ENCODE measurements around the gene LINC00632. TPM values are rescaled to one million over a fixed set of nuclear protein-coding genes. Genes with fewer than 3 reads are reported as not detected.

LINC00632 gene
- polyA plus RNA-seq, 1 donor (not counting 4 experiments of a cell fraction or from before 2014, with no cell fraction given) = 2.2 TPM

- no peaks in the 10 kb centered on the region for H3K4me1 ChIP-seq (ENCODE audit: control insufficient read depth, extremely low read depth, insufficient read depth, low read length)
- no peak for FAIRE-seq
- H3K4me2 ChIP-seq (ENCODE audit: control insufficient read depth, extremely low read depth, insufficient read depth, low read depth, low read length) = no peak overlapping the region
- no peak overlapping the region for H3K4me3 ChIP-seq (ENCODE audit: control insufficient read depth in 2 of 3, extremely low read depth in 1 of 3, insufficient read depth in 2 of 3, low read depth in 1 of 3, low read length in 3 of 3)
- dilution Hi-C loops (cut with MboI; ENCODE audit: extremely low pct_ligation_motif_present, low sequenced_read_pairs) = no loop called here
- H3K9me1 ChIP-seq (ENCODE audit: control insufficient read depth, extremely low read depth, insufficient read depth, low read length) = no peaks in the 10 kb centered on the region
- no peak overlapping the region for H3K9ac ChIP-seq (ENCODE audit: control insufficient read depth, extremely low read depth, insufficient read depth, low read length)
- H4K20me1 ChIP-seq (ENCODE audit: control insufficient read depth, extremely low read depth, insufficient read depth, low read length) = no peaks in the 10 kb centered on the region
- H3K36me3 ChIP-seq (ENCODE audit: control insufficient read depth in 2 of 2, extremely low read depth in 1 of 2, insufficient read depth in 2 of 2, low read length in 2 of 2) = no peaks in the 10 kb centered on the region
- peaks cover 17% of the 10 kb centered on the region for H3K9me3 ChIP-seq (ENCODE audit: control insufficient read depth, low read depth, low read length)
- H3K79me2 ChIP-seq (ENCODE audit: control insufficient read depth, insufficient read depth, low read length) = no peaks in the 10 kb centered on the region
- no peak overlapping the region for H2AFZ ChIP-seq (ENCODE audit: control insufficient read depth, low read length)
- no peak overlapping the region for H3K27ac ChIP-seq (ENCODE audit: control insufficient read depth, insufficient read depth, low read length)
- TF ChIP-seq CTCF (optimal IDR thresholded peaks at IDR 0.05 in 1 of 3, IDR thresholded peaks at IDR 0.05 in 1 of 3, conservative IDR thresholded peaks at IDR 0.05 in 1 of 3; ENCODE audit: extremely low read depth in 1 of 3, insufficient read depth in 2 of 3, low read length in 3 of 3) (no peak), EZH2 (IDR thresholded peaks at IDR 0.05; ENCODE audit: low read length) (no peak)
- DNase-seq (ENCODE audit: low read depth, low spot score) = no peak
- no peaks in the 10 kb centered on the region for H3K27me3 ChIP-seq (ENCODE audit: control insufficient read depth, extremely low read depth, insufficient read depth, low read length)
These were observed 13.7 kb downstream of the LINC00632 start for GRCh38 chrX:140723121-140723715.

GRCh38 chrX:140724309-140724708 is 14.8 kb downstream of the LINC00632 start:
- TF ChIP-seq EZH2 (IDR thresholded peaks at IDR 0.05; ENCODE audit: low read length) = no peak
- TF ChIP-seq CTCF (optimal IDR thresholded peaks at IDR 0.05 in 1 of 3, IDR thresholded peaks at IDR 0.05 in 1 of 3, conservative IDR thresholded peaks at IDR 0.05 in 1 of 3; ENCODE audit: extremely low read depth in 1 of 3, insufficient read depth in 2 of 3, low read length in 3 of 3) = no peak

More at GRCh38 chrX:140724309-140724708, 14.8 kb downstream of the LINC00632 start:
- Histone ChIP-seq H3K27me3 (ENCODE audit: control insufficient read depth, extremely low read depth, insufficient read depth, low read length) (no peaks in the 10 kb centered on the region), H3K36me3 (ENCODE audit: control insufficient read depth in 2 of 2, extremely low read depth in 1 of 2, insufficient read depth in 2 of 2, low read length in 2 of 2) (no peaks in the 10 kb centered on the region), H2AFZ (ENCODE audit: control insufficient read depth, low read length) (no peak overlapping the region), H3K9ac (ENCODE audit: control insufficient read depth, extremely low read depth, insufficient read depth, low read length) (no peak overlapping the region), H3K9me1 (ENCODE audit: control insufficient read depth, extremely low read depth, insufficient read depth, low read length) (no peaks in the 10 kb centered on the region), H4K20me1 (ENCODE audit: control insufficient read depth, extremely low read depth, insufficient read depth, low read length) (no peaks in the 10 kb centered on the region), H3K4me3 (ENCODE audit: control insufficient read depth in 2 of 3, extremely low read depth in 1 of 3, insufficient read depth in 2 of 3, low read depth in 1 of 3, low read length in 3 of 3) (no peak overlapping the region), H3K9me3 (ENCODE audit: control insufficient read depth, low read depth, low read length) (peaks cover 17% of the 10 kb centered on the region), H3K79me2 (ENCODE audit: control insufficient read depth, insufficient read depth, low read length) (no peaks in the 10 kb centered on the region), H3K27ac (ENCODE audit: control insufficient read depth, insufficient read depth, low read length) (no peak overlapping the region), H3K4me2 (ENCODE audit: control insufficient read depth, extremely low read depth, insufficient read depth, low read depth, low read length) (no peak overlapping the region), H3K4me1 (ENCODE audit: control insufficient read depth, extremely low read depth, insufficient read depth, low read length) (no peaks in the 10 kb centered on the region)
- dilution Hi-C loops (cut with MboI; ENCODE audit: extremely low pct_ligation_motif_present, low sequenced_read_pairs) = no loop called here
- peak; percentile 34 for FAIRE-seq
- no peak for DNase-seq (ENCODE audit: low read depth, low spot score)

Data from keratinocyte (primary cell).